H1 (cell line): Measurements from ENCODE around the gene PPFIA2. TPM values are rescaled to one million over a fixed set of nuclear protein-coding genes. Genes with fewer than 3 reads are reported as not detected.

Source experiments
- CTCF ChIA-PET: fragments of 300-600 bp; sonication (Branson Sonifier 250); formaldehyde crosslinking; loops from one replicate; lab custom pipeline; 2021; ENCODE audit not compliant: partially characterized antibody; lab: Charles Lee
- POLR2A ChIA-PET: fragments of 300-600 bp; sonication (Branson Sonifier 250); formaldehyde crosslinking; loops from one replicate; lab custom pipeline; 2021; ENCODE audit warnings: inconsistent platforms; ENCODE audit not compliant: partially characterized antibody; lab: Charles Lee
- DNase-seq, 2 experiments: peaks; one replicate each; pipeline versions ENCODE4 v3.0.0 to v3.0.0-alpha.2; 2010 to 2022; ENCODE audit warnings: low spot score in 2 of 2, low read depth in 1 of 2, mixed read lengths in 1 of 2
- FAIRE-seq: peaks from 2 replicates; lab custom pipeline; 2011; peaks lifted over from hg19 to GRCh38; lab: Jason Lieb, UNC
- H2AFZ ChIP-seq: 2 replicates; pipeline ENCODE4 v1.8.1; 2012; ENCODE audit warnings: low read length, inconsistent platforms
- H2AK5ac ChIP-seq: 2 replicates; pipeline ENCODE4 v1.6.1; 2013; ENCODE audit warnings: low read depth, low read length
- H2BK120ac ChIP-seq: replicated peaks from 2 replicates; pipeline ENCODE3; 2013; ENCODE audit warnings: low read depth, low read length, inconsistent platforms
- H2BK12ac ChIP-seq: 2 replicates; pipeline ENCODE4 v1.6.1; 2013; ENCODE audit warnings: low read depth, low read length
- H2BK15ac ChIP-seq: 2 replicates; pipeline ENCODE4 v1.6.1; 2013; ENCODE audit warnings: low read length
- H2BK20ac ChIP-seq: 2 replicates; pipeline ENCODE4 v1.6.1; 2013; ENCODE audit warnings: low read length
- H2BK5ac ChIP-seq: 2 replicates; pipeline ENCODE4 v1.6.1; 2013; ENCODE audit warnings: low read depth, low read length
- H3K14ac ChIP-seq: 2 replicates; pipeline ENCODE4 v1.6.1; 2013; ENCODE audit warnings: inconsistent platforms; ENCODE audit not compliant: insufficient read length
- H3K18ac ChIP-seq: 2 replicates; pipeline ENCODE4 v1.6.1; 2013; ENCODE audit warnings: low read length; ENCODE audit errors: extremely low read depth
- H3K23ac ChIP-seq: 2 replicates; pipeline ENCODE4 v1.6.1; 2013; ENCODE audit warnings: inconsistent platforms; ENCODE audit not compliant: insufficient read length
- H3K23me2 ChIP-seq: 2 replicates; pipeline ENCODE4 v1.6.1; 2013; ENCODE audit warnings: low read depth, low read length
- H3K27ac ChIP-seq: 2 replicates; pipeline ENCODE4 v1.6.1; 2011; ENCODE audit warnings: low read depth, low read length, inconsistent platforms
- H3K27me3 ChIP-seq, 4 experiments: replicated peaks in 1 of 4; 1 replicate in 1 of 4; 2 replicates in 3 of 4; pipeline versions ENCODE4 v1.6.1 to v1.8.1; 2011 to 2013; ENCODE audit warnings: low read length in 3 of 4, mild to moderate bottlenecking in 3 of 4, inconsistent platforms in 2 of 4, mixed read lengths in 2 of 4, moderate library complexity in 1 of 4; ENCODE audit not compliant: control insufficient read depth in 3 of 4, insufficient read depth in 3 of 4; ENCODE audit errors: extremely low read depth in 1 of 4
- H3K36me3 ChIP-seq, 4 experiments: 2 replicates each; pipeline versions ENCODE4 v1.6.1 to v1.8.1; 2011 to 2013; ENCODE audit warnings: mild to moderate bottlenecking in 4 of 4, low read length in 3 of 4, moderate library complexity in 2 of 4, control low read depth in 1 of 4, inconsistent platforms in 1 of 4; ENCODE audit not compliant: insufficient read depth in 4 of 4, control insufficient read depth in 2 of 4
- H3K4ac ChIP-seq: replicated peaks from 2 replicates; pipeline ENCODE3; 2013; ENCODE audit warnings: low read length, low read depth, mixed read lengths, inconsistent platforms; ENCODE audit not compliant: insufficient read length
- H3K4me1 ChIP-seq, 4 experiments: replicated peaks in 1 of 4; 1 replicate in 1 of 4; 2 replicates in 3 of 4; pipeline versions ENCODE4 v1.6.1 to v1.8.1; 2011 to 2013; ENCODE audit warnings: low read length in 3 of 4, inconsistent platforms in 2 of 4, mixed read lengths in 1 of 4; ENCODE audit not compliant: insufficient read depth in 4 of 4, control insufficient read depth in 3 of 4
- H3K4me2 ChIP-seq, 2 experiments: 2 replicates each; pipeline versions ENCODE4 v1.6.1 to v1.8.1; 2011 to 2013; ENCODE audit warnings: low read depth in 2 of 2, low read length in 2 of 2, control low read depth in 1 of 2, inconsistent platforms in 1 of 2, mild to moderate bottlenecking in 1 of 2; ENCODE audit not compliant: insufficient read depth in 1 of 2
- H3K4me3 ChIP-seq, 4 experiments: fragments of 200-600, 300-600 bp in 1 of 4; sonication (generic), shearing (Covaris generic), sonication (Bioruptor Twin) in 1 of 4; 2 replicates each; pipeline versions ENCODE4 v1.5.1 to v1.8.1; 2011 to 2016; ENCODE audit warnings: low read length in 4 of 4, low read depth in 3 of 4, control low read depth in 2 of 4, inconsistent platforms in 2 of 4, mild to moderate bottlenecking in 2 of 4, mixed read lengths in 1 of 4, moderate library complexity in 1 of 4; ENCODE audit not compliant: insufficient read depth in 2 of 4; ENCODE audit errors: extremely low read depth in 1 of 4
- H3K56ac ChIP-seq: replicated peaks from 2 replicates; pipeline ENCODE3; 2013; ENCODE audit warnings: low read depth, mild to moderate bottlenecking, mixed read lengths, low read length, inconsistent platforms; ENCODE audit not compliant: insufficient read length
- H3K79me1 ChIP-seq: 2 replicates; pipeline ENCODE4 v1.6.1; 2013; ENCODE audit warnings: low read depth, low read length, control low read depth
- H3K79me2 ChIP-seq, 2 experiments: 2 replicates each; pipeline versions ENCODE4 v1.6.1 to v1.8.1; 2012 to 2013; ENCODE audit warnings: low read length in 2 of 2, mild to moderate bottlenecking in 2 of 2, inconsistent platforms in 1 of 2; ENCODE audit not compliant: insufficient read depth in 2 of 2, control insufficient read depth in 1 of 2
- H3K9ac ChIP-seq, 4 experiments: replicated peaks in 1 of 4; 1 replicate in 1 of 4; 2 replicates in 3 of 4; pipeline versions ENCODE4 v1.6.1 to v1.8.1; 2011 to 2013; ENCODE audit warnings: low read depth in 3 of 4, low read length in 3 of 4, control low read depth in 2 of 4, mild to moderate bottlenecking in 2 of 4, moderate library complexity in 2 of 4, inconsistent platforms in 1 of 4; ENCODE audit errors: extremely low read depth in 1 of 4
- H3K9me3 ChIP-seq, 2 experiments: 2 replicates each; pipeline versions ENCODE4 v1.6.1 to v1.8.1; 2012 to 2013; ENCODE audit warnings: mild to moderate bottlenecking in 2 of 2, moderate library complexity in 2 of 2, control low read depth in 1 of 2, inconsistent platforms in 1 of 2, low read depth in 1 of 2, low read length in 1 of 2, mixed read lengths in 1 of 2; ENCODE audit not compliant: insufficient read depth in 2 of 2
- H4K20me1 ChIP-seq, 2 experiments: replicated peaks in 1 of 2; 2 replicates each; pipeline versions ENCODE3 to v1.8.1; 2011 to 2013; ENCODE audit warnings: inconsistent platforms in 2 of 2, low read length in 2 of 2, mild to moderate bottlenecking in 1 of 2; ENCODE audit not compliant: insufficient read depth in 2 of 2, control insufficient read depth in 1 of 2
- H4K5ac ChIP-seq: 2 replicates; pipeline ENCODE4 v1.6.1; 2013; ENCODE audit warnings: low read length, low read depth, mixed read lengths, inconsistent platforms; ENCODE audit not compliant: insufficient read length
- H4K8ac ChIP-seq: 2 replicates; pipeline ENCODE4 v1.8.0; 2013; ENCODE audit warnings: mild to moderate bottlenecking, moderate library complexity, low read length, inconsistent platforms; ENCODE audit not compliant: insufficient read depth; ENCODE audit errors: extremely low read depth
- H4K91ac ChIP-seq: replicated peaks from 2 replicates; pipeline ENCODE3; 2013; ENCODE audit warnings: low read length, mixed read lengths, inconsistent platforms; ENCODE audit not compliant: insufficient read length
- CBX8 ChIP-seq: fragments of 300-800, 300-1000 bp; sonication (generic); IDR thresholded peaks from 2 replicates; pipeline ENCODE4 v1.7.1; 2016; ENCODE audit warnings: low read depth, low read length, borderline replicate concordance
- CHD1 ChIP-seq: IDR thresholded peaks from 2 replicates; pipeline ENCODE4 v1.6.1; 2012; ENCODE audit warnings: low read depth, low read length, improper control_type of control experiment
- CTBP2 ChIP-seq: IDR thresholded peaks from 2 replicates; pipeline ENCODE4 v1.7.0; 2011; ENCODE audit warnings: borderline replicate concordance, mild to moderate bottlenecking, moderate library complexity, mixed read lengths, low read length; ENCODE audit not compliant: insufficient read depth, insufficient read length
- JUND ChIP-seq: IDR thresholded peaks from 2 replicates; pipeline ENCODE4 v1.6.1; 2011; ENCODE audit warnings: mild to moderate bottlenecking, improper control_type of control experiment, low read length
- NRF1 ChIP-seq: IDR thresholded peaks from 2 replicates; pipeline ENCODE4 v1.6.1; 2011; ENCODE audit warnings: mild to moderate bottlenecking, low read depth, low read length, improper control_type of control experiment
- RNF2 ChIP-seq: fragments of 200-900, 300-1000 bp; sonication (generic); IDR thresholded peaks from 2 replicates; pipeline ENCODE4 v1.7.1; 2016; ENCODE audit warnings: borderline replicate concordance, low read depth, mild to moderate bottlenecking, antibody characterized with exemption, low read length; ENCODE audit not compliant: poor library complexity, severe bottlenecking; ENCODE audit errors: missing control alignments
- RXRA ChIP-seq: IDR thresholded peaks from 2 replicates; pipeline ENCODE4 v1.6.1; 2011; ENCODE audit warnings: low read depth, mild to moderate bottlenecking, low read length, moderate library complexity; ENCODE audit not compliant: insufficient read depth
- SP2 ChIP-seq: IDR thresholded peaks from 2 replicates; pipeline ENCODE4 v1.6.1; 2012; ENCODE audit warnings: mild to moderate bottlenecking, low read length, inconsistent platforms
- SRF ChIP-seq: IDR thresholded peaks from 2 replicates; pipeline ENCODE4 v1.6.1; 2011; ENCODE audit warnings: mild to moderate bottlenecking, low read depth, low read length, moderate library complexity
- YY1 ChIP-seq: IDR thresholded peaks from 2 replicates; pipeline ENCODE4 v1.6.1; 2011; ENCODE audit warnings: low read depth, mild to moderate bottlenecking, low read length
- WGBS, 2 experiments: shearing (Covaris generic) in 1 of 2; methylation state at CpG; one replicate each; pipeline versions ENCODE4 v1.1.6 to v1.1.7; 2013 to 2015; ENCODE audit warnings: low lambda C conversion rate in 2 of 2, mixed read lengths in 2 of 2, inconsistent platforms in 1 of 2, low coverage in 1 of 2, missing lambda C conversion rate in 1 of 2; ENCODE audit not compliant: insufficient replicate concordance in 2 of 2, insufficient coverage in 1 of 2, insufficient read length in 1 of 2; ENCODE audit errors: extremely low coverage in 1 of 2, missing lambda C conversion rate in 1 of 2; 5-methylcytosine and 5-hydroxymethylcytosine counted together
- polyA plus RNA-seq, 7 experiments: library from polyadenylated mRNA; depleted of rRNA in 3 of 7; stranded (reverse) in 5 of 7; unstranded in 2 of 7; fragments of >200 nt in 5 of 7; fragments of 200-250 nt in 2 of 7; gene quantifications; 1 replicate in 5 of 7; 2 replicates in 1 of 7; 4 replicates in 1 of 7; pipeline versions ENCODE4 v1.2.1 to v1.2.3, GENCODE V29; 2011 to 2013; ENCODE audit warnings: missing spikeins in 2 of 7, mixed read lengths in 2 of 7
- total RNA-seq: library from RNA; stranded (reverse); fragmentation: NEBNext Ultra II Directional; extraction: Animal tissue kit (Norgen Biotek cat#: 25700); gene quantifications from 2 replicates; pipeline ENCODE4 v1.2.1, GENCODE V29; 2021
- TF ChIP-seq, protein P1 (sequence below): IDR thresholded peaks from 2 replicates; pipeline ENCODE4 v1.6.1; 2011; ENCODE audit warnings: low read length, improper control_type of control experiment
- TF ChIP-seq, protein P2 (sequence below): IDR thresholded peaks from 2 replicates; pipeline ENCODE4 v1.6.1; 2012; ENCODE audit warnings: low read length, inconsistent platforms

The PPFIA2 gene
- total and polyA plus RNA-seq, 2 of the 8 experiments (the other 6 are each of a cell fraction or from before 2014, with no cell fraction given), result 1.2 to 1.8 TPM

DNA sequence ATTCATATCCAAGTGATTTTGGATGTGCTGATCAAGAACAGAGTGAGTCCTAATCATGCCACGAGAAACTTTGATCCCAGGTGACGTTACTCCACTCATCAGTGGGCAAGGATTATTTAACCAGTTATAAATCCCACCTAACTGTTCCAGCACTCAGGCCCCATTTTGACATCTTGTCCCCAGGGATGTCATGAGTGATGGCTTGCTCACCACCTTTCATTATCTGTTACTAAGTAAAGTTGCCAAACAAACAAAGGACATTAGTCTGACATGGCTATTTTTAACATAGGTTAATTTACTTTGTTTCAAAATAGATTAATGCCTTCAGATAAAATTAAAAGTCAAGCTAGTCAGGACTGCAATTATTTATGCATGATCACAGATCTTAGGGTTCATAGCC is 425.3 kb downstream of the PPFIA2 start:
- Histone ChIP-seq H2BK5ac (no peak overlapping the region), H3K36me3 (no peaks in the 10 kb centered on the region), H3K9ac (no peak overlapping the region), H2BK12ac (no peak overlapping the region), H3K18ac (no peak overlapping the region), H3K4me1 (no peaks in the 10 kb centered on the region), H2BK20ac (no peak overlapping the region), H3K4me3 (no peak overlapping the region), H3K56ac (no peak overlapping the region), H3K27me3 (no peaks in the 10 kb centered on the region), H3K27ac (no peak overlapping the region), H3K23ac (no peak overlapping the region), H2AK5ac (no peak overlapping the region), H3K23me2 (no peaks in the 10 kb centered on the region), H3K79me1 (no peaks in the 10 kb centered on the region), H2BK120ac (no peak overlapping the region), H3K9me3 (no peaks in the 10 kb centered on the region), H2AFZ (no peak overlapping the region), H3K79me2 (no peaks in the 10 kb centered on the region), H4K20me1 (no peaks in the 10 kb centered on the region), H3K14ac (no peak overlapping the region), H4K5ac (no peak overlapping the region), H3K4me2 (no peak overlapping the region), H3K4ac (no peak overlapping the region), H2BK15ac (no peak overlapping the region), H4K8ac (no peak overlapping the region), H4K91ac (no peak overlapping the region)
- DNase-seq, result no peak
- POLR2A ChIA-PET, result no interaction called here
- 85% methylated on average over 2 of the region's 2 CpGs; no CpG with 5 or more reads in 1 of the 2 experiments for WGBS, 2 experiments
- no peak for FAIRE-seq
- CTCF ChIA-PET, result no interaction called here
- TF ChIP-seq SP2 (no peak), RXRA (no peak), YY1 (no peak), SRF (no peak), CHD1 (no peak), CBX8 (no peak), JUND (no peak), CTBP2 (no peak), RNF2 (no peak), NRF1 (no peak)
- TF ChIP-seq, protein P1, sequence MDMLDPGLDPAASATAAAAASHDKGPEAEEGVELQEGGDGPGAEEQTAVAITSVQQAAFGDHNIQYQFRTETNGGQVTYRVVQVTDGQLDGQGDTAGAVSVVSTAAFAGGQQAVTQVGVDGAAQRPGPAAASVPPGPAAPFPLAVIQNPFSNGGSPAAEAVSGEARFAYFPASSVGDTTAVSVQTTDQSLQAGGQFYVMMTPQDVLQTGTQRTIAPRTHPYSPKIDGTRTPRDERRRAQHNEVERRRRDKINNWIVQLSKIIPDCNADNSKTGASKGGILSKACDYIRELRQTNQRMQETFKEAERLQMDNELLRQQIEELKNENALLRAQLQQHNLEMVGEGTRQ, result no peak
- TF ChIP-seq, protein P2, sequence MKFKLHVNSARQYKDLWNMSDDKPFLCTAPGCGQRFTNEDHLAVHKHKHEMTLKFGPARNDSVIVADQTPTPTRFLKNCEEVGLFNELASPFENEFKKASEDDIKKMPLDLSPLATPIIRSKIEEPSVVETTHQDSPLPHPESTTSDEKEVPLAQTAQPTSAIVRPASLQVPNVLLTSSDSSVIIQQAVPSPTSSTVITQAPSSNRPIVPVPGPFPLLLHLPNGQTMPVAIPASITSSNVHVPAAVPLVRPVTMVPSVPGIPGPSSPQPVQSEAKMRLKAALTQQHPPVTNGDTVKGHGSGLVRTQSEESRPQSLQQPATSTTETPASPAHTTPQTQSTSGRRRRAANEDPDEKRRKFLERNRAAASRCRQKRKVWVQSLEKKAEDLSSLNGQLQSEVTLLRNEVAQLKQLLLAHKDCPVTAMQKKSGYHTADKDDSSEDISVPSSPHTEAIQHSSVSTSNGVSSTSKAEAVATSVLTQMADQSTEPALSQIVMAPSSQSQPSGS, result no peak
